Liver (tissue), 9 donors: ENCODE data around the gene NME4. TPM values are rescaled to one million over a fixed set of nuclear protein-coding genes. Genes with fewer than 3 reads are reported as not detected.

Source experiments
- DNase-seq: peaks from one replicate; pipeline ENCODE4 v3.0.0-alpha.2; 2017; ENCODE audit warnings: low spot score
- H3K27ac ChIP-seq, 2 donors: one replicate each; pipeline ENCODE4 v1.7.0; 2013; ENCODE audit warnings: inconsistent platforms in 2 of 2, low read length in 2 of 2, control low read depth in 1 of 2, low read depth in 1 of 2, mild to moderate bottlenecking in 1 of 2
- H3K27me3 ChIP-seq, 4 donors: one replicate each; pipeline versions ENCODE4 v1.6.1 to v1.7.0; 2013; ENCODE audit warnings: low read length in 3 of 4, inconsistent platforms in 1 of 4, mild to moderate bottlenecking in 1 of 4, moderate library complexity in 1 of 4; ENCODE audit not compliant: control insufficient read depth in 4 of 4, insufficient read depth in 4 of 4
- H3K36me3 ChIP-seq, 4 donors: one replicate each; pipeline versions ENCODE4 v1.6.1 to v1.7.0; 2013; ENCODE audit warnings: low read length in 3 of 4, mild to moderate bottlenecking in 3 of 4, low read depth in 1 of 4, moderate library complexity in 1 of 4; ENCODE audit not compliant: control insufficient read depth in 4 of 4, insufficient read depth in 3 of 4
- H3K4me1 ChIP-seq, 4 donors: one replicate each; pipeline versions ENCODE4 v1.6.1 to v1.7.0; 2013; ENCODE audit warnings: low read length in 3 of 4, mild to moderate bottlenecking in 3 of 4, moderate library complexity in 1 of 4; ENCODE audit not compliant: control insufficient read depth in 4 of 4, insufficient read depth in 4 of 4
- H3K4me3 ChIP-seq, 3 donors: one replicate each; pipeline versions ENCODE4 v1.6.1 to v1.7.0; 2013; ENCODE audit warnings: low read length in 3 of 3, control low read depth in 1 of 3, low read depth in 1 of 3, mild to moderate bottlenecking in 1 of 3
- H3K9ac ChIP-seq, 2 donors: one replicate each; pipeline ENCODE4 v1.7.0; 2013; ENCODE audit warnings: low read length in 2 of 2, mild to moderate bottlenecking in 2 of 2, moderate library complexity in 2 of 2, control low read depth in 1 of 2, low read depth in 1 of 2
- H3K9me3 ChIP-seq, 4 donors: one replicate each; pipeline versions ENCODE4 v1.6.1 to v1.7.0; 2013; ENCODE audit warnings: low read length in 3 of 4; ENCODE audit not compliant: control insufficient read depth in 4 of 4
- EGR1 ChIP-seq, 2 donors: IDR thresholded peaks; 2 replicates each; pipeline ENCODE4 v1.6.1; 2016 to 2018; ENCODE audit warnings: antibody characterized with exemption in 2 of 2, low read depth in 2 of 2
- FOXA1 ChIP-seq: IDR thresholded peaks from 2 replicates; pipeline ENCODE4 v1.6.1; 2016; ENCODE audit warnings: antibody characterized with exemption
- FOXA2 ChIP-seq: IDR thresholded peaks from 2 replicates; pipeline ENCODE4 v1.6.1; 2016; ENCODE audit warnings: antibody characterized with exemption
- GABPA ChIP-seq, 2 donors: IDR thresholded peaks in 1 of 2; conservative IDR thresholded peaks in 1 of 2; 2 replicates each; pipeline ENCODE4 v1.6.1; 2016; ENCODE audit warnings: antibody characterized with exemption in 2 of 2, mild to moderate bottlenecking in 1 of 2, moderate library complexity in 1 of 2
- HNF4A ChIP-seq, 2 donors: conservative IDR thresholded peaks; 2 replicates each; pipeline ENCODE4 v1.6.1; 2016; ENCODE audit warnings: antibody characterized with exemption in 2 of 2, mild to moderate bottlenecking in 2 of 2
- HNF4G ChIP-seq: IDR thresholded peaks from 2 replicates; pipeline ENCODE4 v1.6.1; 2016; ENCODE audit warnings: antibody characterized with exemption
- JUND ChIP-seq, 2 donors: IDR thresholded peaks; 2 replicates each; pipeline ENCODE4 v1.6.1; 2016; ENCODE audit warnings: antibody characterized with exemption in 2 of 2
- NR2F2 ChIP-seq: IDR thresholded peaks from 2 replicates; pipeline ENCODE4 v1.6.1; 2016; ENCODE audit warnings: antibody characterized with exemption
- RAD21 ChIP-seq, 2 donors: IDR thresholded peaks; 2 replicates each; pipeline ENCODE4 v1.6.1; 2016; ENCODE audit warnings: antibody characterized with exemption in 2 of 2, mild to moderate bottlenecking in 2 of 2
- RXRA ChIP-seq, 2 donors: IDR thresholded peaks; 2 replicates each; pipeline ENCODE4 v1.6.1; 2017 to 2018; ENCODE audit warnings: antibody characterized with exemption in 2 of 2, mild to moderate bottlenecking in 1 of 2
- SP1 ChIP-seq: IDR thresholded peaks from 2 replicates; pipeline ENCODE4 v1.6.1; 2018; ENCODE audit warnings: antibody characterized with exemption, mild to moderate bottlenecking
- TAF1 ChIP-seq: conservative IDR thresholded peaks from 2 replicates; pipeline ENCODE4 v1.6.1; 2016; ENCODE audit warnings: antibody characterized with exemption, mild to moderate bottlenecking
- YY1 ChIP-seq: IDR thresholded peaks from 2 replicates; pipeline ENCODE4 v1.6.1; 2016; ENCODE audit warnings: antibody characterized with exemption, mild to moderate bottlenecking
- WGBS: extraction: QIAGEN DNeasy Blood & Tissue Kit; methylation state at CpG from one replicate; pipeline ENCODE4 v1.1.7; 2013; 5-methylcytosine and 5-hydroxymethylcytosine counted together
- polyA plus RNA-seq, 2 donors: library from polyadenylated mRNA; stranded (reverse) in 1 of 2; unstranded in 1 of 2; fragments of 200-250 nt in 1 of 2; fragments of >200 nt in 1 of 2; fragmentation: Nextera tagmentation in 1 of 2; extraction: Ambion mirVana in 1 of 2; gene quantifications; one replicate each; pipeline versions ENCODE4 v1.2.1 to v1.2.3, GENCODE V29; 2013 to 2015
- total RNA-seq, 2 donors: library from RNA; depleted of rRNA; stranded (reverse); fragments of >200 nt; gene quantifications; one replicate each; pipeline ENCODE4 v1.2.3, GENCODE V29; 2014
- TF ChIP-seq, protein P1 (sequence below): fragments of 150-350 bp; IDR thresholded peaks from 2 replicates; pipeline ENCODE4 v1.5.1; 2017; ENCODE audit warnings: improper control_type of control experiment, low read depth, low read length; ENCODE audit not compliant: missing input control
- TF ChIP-seq, protein P2 (sequence below): IDR thresholded peaks from 2 replicates; pipeline ENCODE4 v1.6.1; 2016; ENCODE audit warnings: antibody characterized with exemption
- TF ChIP-seq, protein P3 (sequence below): IDR thresholded peaks from 2 replicates; pipeline ENCODE4 v1.6.1; 2016; ENCODE audit warnings: antibody characterized with exemption
- TF ChIP-seq, protein P4 (sequence below): IDR thresholded peaks from 2 replicates; pipeline ENCODE4 v1.6.1; 2016; ENCODE audit warnings: antibody characterized with exemption, mild to moderate bottlenecking
- TF ChIP-seq, protein P5 (sequence below): IDR thresholded peaks from 2 replicates; pipeline ENCODE4 v1.6.1; 2016; ENCODE audit warnings: antibody characterized with exemption
- donor health status: healthy.
- donor health status: healthy.
- donor health status: healthy.
- donor health status: healthy.
- donor health status: healthy.

Gene NME4
- total and polyA plus RNA-seq, 4 donors: 39.2 to 118 (median 83.9) TPM

DNA sequence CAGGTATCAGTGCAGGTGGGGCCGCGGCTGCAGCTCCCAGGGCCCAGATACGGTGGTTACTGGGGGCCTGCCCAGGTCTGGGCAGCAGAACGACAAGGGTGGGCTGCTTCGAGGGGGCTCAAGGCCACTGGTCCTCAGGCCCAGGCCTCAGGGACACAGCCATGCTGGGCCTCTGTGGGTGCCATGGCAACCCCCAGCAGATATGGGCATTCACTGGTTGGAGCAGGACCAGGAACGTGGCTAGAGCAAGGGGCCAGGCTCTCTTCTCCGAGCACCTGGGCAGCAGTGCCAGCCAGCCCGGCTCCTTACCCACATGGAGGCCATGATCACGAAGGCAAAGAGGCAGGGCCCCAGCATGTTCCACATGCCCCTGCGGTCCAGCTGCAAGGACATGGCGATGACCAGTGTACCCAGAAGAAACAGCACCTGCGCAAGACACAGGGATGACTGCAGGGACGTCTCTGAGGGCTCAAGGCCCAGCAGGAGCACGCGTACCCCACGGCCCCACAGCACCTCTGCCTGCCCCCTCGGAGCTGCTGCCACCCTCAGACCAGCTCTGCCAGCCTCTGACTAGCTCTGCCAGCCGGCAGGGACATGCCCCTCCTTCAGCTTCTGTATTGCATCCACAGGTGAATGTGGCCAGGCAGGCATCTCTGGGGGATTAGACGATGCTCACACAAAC lies 24.6 kb upstream of the NME4 start:
- Histone ChIP-seq H3K36me3 (peaks cover 0 to 50% (median 18%) of the 10 kb centered on the region in 4 donors), H3K27me3 (no peaks in the 10 kb centered on the region), H3K4me1 (peaks cover 4 to 18% (median 15%) of the 10 kb centered on the region in 4 donors), H3K4me3 (no peak overlapping the region), H3K27ac (no peak overlapping the region), H3K9ac (no peak overlapping the region), H3K9me3 (no peaks in the 10 kb centered on the region)
- WGBS: 96% methylated on average over 19 of the region's 19 CpGs
- no peak for DNase-seq
- TF ChIP-seq FOXA2 (no peak), FOXA1 (no peak), HNF4A (conservative IDR thresholded peaks at IDR 0.05) (no peak), SP1 (no peak), NR2F2 (no peak), GABPA (IDR thresholded peaks at IDR 0.05 in 1 of 2, conservative IDR thresholded peaks at IDR 0.05 in 1 of 2) (no peak), HNF4G (no peak), YY1 (no peak), RXRA (IDR thresholded peaks at IDR 0.05) (no peak), EGR1 (IDR thresholded peaks at IDR 0.05; ENCODE audit: low read depth in 2 of 2) (no peak), RAD21 (IDR thresholded peaks at IDR 0.05) (no peak), TAF1 (no peak), JUND (IDR thresholded peaks at IDR 0.05) (no peak)
- TF ChIP-seq, protein P1, sequence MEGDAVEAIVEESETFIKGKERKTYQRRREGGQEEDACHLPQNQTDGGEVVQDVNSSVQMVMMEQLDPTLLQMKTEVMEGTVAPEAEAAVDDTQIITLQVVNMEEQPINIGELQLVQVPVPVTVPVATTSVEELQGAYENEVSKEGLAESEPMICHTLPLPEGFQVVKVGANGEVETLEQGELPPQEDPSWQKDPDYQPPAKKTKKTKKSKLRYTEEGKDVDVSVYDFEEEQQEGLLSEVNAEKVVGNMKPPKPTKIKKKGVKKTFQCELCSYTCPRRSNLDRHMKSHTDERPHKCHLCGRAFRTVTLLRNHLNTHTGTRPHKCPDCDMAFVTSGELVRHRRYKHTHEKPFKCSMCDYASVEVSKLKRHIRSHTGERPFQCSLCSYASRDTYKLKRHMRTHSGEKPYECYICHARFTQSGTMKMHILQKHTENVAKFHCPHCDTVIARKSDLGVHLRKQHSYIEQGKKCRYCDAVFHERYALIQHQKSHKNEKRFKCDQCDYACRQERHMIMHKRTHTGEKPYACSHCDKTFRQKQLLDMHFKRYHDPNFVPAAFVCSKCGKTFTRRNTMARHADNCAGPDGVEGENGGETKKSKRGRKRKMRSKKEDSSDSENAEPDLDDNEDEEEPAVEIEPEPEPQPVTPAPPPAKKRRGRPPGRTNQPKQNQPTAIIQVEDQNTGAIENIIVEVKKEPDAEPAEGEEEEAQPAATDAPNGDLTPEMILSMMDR: no peak
- TF ChIP-seq, protein P2, sequence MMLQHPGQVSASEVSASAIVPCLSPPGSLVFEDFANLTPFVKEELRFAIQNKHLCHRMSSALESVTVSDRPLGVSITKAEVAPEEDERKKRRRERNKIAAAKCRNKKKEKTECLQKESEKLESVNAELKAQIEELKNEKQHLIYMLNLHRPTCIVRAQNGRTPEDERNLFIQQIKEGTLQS: no peak
- TF ChIP-seq, protein P3, sequence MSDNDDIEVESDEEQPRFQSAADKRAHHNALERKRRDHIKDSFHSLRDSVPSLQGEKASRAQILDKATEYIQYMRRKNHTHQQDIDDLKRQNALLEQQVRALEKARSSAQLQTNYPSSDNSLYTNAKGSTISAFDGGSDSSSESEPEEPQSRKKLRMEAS: no peak
- TF ChIP-seq, protein P4, sequence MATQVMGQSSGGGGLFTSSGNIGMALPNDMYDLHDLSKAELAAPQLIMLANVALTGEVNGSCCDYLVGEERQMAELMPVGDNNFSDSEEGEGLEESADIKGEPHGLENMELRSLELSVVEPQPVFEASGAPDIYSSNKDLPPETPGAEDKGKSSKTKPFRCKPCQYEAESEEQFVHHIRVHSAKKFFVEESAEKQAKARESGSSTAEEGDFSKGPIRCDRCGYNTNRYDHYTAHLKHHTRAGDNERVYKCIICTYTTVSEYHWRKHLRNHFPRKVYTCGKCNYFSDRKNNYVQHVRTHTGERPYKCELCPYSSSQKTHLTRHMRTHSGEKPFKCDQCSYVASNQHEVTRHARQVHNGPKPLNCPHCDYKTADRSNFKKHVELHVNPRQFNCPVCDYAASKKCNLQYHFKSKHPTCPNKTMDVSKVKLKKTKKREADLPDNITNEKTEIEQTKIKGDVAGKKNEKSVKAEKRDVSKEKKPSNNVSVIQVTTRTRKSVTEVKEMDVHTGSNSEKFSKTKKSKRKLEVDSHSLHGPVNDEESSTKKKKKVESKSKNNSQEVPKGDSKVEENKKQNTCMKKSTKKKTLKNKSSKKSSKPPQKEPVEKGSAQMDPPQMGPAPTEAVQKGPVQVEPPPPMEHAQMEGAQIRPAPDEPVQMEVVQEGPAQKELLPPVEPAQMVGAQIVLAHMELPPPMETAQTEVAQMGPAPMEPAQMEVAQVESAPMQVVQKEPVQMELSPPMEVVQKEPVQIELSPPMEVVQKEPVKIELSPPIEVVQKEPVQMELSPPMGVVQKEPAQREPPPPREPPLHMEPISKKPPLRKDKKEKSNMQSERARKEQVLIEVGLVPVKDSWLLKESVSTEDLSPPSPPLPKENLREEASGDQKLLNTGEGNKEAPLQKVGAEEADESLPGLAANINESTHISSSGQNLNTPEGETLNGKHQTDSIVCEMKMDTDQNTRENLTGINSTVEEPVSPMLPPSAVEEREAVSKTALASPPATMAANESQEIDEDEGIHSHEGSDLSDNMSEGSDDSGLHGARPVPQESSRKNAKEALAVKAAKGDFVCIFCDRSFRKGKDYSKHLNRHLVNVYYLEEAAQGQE: no peak
- TF ChIP-seq, protein P5, sequence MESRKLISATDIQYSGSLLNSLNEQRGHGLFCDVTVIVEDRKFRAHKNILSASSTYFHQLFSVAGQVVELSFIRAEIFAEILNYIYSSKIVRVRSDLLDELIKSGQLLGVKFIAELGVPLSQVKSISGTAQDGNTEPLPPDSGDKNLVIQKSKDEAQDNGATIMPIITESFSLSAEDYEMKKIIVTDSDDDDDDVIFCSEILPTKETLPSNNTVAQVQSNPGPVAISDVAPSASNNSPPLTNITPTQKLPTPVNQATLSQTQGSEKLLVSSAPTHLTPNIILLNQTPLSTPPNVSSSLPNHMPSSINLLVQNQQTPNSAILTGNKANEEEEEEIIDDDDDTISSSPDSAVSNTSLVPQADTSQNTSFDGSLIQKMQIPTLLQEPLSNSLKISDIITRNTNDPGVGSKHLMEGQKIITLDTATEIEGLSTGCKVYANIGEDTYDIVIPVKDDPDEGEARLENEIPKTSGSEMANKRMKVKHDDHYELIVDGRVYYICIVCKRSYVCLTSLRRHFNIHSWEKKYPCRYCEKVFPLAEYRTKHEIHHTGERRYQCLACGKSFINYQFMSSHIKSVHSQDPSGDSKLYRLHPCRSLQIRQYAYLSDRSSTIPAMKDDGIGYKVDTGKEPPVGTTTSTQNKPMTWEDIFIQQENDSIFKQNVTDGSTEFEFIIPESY: no peak
